Stimulated activated CD8-positive, alpha-beta memory T cell treated with anti-CD3 and anti-CD28 coated beads, Interleukin-12 subunit alpha, Interleukin-12 subunit beta, amount 100 ng/mL, for 24 hours (primary cell): ENCODE results near the gene HEY2.
"Not testable (repeated sequence)": the region's sequence is repeated elsewhere in the genome, so short reads cannot be mapped to it uniquely, and the experiment has no call there.

ENCODE experiments used
- DNase-seq: peaks from one replicate; pipeline ENCODE4 v3.0.0-alpha.2; 2020; ENCODE audit errors: extremely low read depth

HEY2 gene

DNA sequence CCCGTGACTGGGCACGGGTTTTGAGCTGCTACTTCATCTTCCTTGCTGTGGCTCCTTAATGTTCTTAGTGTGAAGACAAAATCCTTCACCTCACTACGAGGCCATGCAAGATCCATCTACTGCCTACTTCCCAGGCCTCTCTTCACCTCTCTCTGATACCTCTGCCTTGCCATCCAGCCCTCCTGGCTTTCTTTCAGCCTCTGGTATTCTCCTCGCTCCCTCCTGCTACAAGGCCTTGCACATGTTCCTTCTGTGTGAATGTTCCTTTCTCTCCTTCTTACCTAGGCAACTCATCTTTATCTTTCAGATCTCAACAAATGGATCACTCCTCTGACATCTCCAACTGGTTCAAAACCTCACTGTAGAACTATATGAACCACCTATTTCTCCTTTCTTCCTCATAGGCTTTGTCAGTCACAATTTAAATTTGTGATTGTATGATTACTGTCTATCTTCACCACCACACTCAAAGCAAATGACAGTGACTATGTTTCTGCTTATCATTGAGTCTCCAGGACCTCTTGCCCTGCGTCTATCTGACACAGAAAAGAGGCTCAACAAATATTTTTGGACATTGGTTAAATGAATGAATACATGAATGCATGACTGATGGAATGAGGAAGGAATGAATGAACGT, 19.8 kb downstream of the HEY2 start:
- DNase-seq, result no peak

DNA sequence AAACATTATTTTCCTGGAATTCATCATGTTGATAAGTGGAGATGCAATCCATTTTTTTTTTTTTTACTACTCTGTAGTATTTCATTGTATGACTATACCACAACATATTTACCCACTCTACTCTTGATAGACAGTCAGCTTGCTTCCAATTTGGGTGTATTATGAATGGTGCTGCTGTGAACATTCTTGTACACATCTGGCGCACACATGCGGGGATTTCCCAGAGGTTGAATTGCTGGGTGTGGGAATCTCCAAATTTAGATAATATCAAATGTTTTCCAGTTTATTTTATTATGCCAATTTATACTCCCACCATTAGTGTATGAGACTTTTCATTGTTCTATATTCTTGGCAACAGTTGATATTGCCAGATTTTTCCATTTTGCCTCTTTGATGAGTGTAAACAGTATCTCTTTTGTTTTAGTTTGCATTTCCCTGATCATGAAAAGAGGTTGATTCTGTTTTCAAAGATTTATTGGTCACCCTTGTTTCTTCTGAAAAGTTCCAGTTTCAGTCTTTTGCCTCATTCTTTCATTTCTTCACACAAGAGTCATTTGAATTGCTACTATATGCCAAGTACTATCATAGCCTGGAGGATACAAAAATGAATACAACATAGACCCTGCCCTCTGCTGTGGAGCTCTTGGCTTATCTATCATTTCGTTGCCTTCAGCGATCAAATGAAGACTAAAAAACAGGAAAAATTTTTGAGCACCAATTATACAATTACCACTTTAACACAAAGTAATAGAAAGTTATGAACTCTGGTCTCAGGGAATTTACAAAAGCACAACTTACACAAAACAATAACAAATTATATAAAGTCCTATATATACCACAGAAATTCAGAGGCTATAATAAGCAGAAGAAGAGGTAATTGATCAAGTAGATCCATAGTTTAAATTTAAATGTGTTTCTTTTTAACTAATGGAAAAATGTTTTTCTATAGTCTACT, 24.2 kb downstream of the HEY2 start:
- no peak for DNase-seq

DNA sequence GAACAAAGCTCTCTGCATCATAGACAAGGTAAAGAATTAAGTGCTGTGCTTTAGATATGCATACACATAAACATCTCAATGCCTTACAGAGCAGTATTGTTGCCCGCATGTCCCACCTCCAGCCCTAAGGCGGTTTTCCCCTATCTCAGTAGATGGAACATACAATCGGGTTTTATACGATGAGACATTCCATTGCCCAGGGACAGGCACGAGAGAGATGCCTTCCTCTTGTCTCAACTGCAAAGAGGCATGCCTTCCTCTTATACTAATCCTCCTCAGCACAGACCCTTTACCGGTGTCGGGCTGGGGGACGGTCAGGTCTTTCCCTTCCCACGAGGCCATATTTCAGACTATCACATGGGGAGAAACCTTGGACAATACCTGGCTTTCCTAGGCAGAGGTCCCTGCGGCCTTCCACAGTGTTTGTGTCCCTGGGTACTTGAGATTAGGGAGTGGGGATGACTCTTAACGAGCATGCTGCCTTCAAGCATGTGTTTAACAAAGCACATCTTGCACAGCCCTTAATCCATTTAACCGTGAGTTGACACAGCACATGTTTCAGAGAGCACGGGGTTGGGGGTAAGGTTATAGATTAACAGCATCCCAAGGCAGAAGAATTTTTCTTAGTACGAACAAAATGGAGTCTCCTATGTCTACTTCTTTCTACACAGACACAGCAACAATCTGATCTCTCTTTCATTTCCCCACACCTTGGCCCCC, 26.8 kb downstream of the HEY2 start:
- DNase-seq, result not testable (repeated sequence)

DNA sequence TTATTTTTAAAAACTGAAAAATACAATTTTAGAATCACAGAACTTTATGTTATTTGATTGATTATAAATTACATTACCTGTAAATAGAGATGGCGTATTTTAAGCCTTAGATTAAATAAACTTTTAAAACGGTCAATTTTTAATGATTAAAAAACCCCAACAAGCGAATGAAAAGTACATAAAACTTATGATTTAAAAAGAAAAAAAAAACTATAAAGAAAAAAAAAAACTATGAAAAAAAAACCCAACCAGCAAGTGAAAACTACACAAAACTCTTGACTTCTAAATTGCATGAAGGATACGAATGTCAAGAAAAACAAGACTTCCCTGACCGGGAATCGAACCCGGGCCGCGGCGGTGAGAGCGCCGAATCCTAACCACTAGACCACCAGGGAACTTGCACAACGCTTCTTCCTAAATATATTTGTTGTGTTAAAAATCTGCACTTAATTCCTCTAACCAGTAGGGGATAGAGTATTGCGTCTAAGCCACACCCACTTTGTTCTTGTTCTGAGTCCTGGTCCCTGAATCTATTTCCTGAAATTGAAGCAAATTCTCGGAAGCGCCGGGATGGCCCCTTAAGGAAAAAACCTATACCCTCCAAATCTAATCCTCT, 30.6 kb downstream of the HEY2 start:
- peak; percentile 57 for DNase-seq

DNA sequence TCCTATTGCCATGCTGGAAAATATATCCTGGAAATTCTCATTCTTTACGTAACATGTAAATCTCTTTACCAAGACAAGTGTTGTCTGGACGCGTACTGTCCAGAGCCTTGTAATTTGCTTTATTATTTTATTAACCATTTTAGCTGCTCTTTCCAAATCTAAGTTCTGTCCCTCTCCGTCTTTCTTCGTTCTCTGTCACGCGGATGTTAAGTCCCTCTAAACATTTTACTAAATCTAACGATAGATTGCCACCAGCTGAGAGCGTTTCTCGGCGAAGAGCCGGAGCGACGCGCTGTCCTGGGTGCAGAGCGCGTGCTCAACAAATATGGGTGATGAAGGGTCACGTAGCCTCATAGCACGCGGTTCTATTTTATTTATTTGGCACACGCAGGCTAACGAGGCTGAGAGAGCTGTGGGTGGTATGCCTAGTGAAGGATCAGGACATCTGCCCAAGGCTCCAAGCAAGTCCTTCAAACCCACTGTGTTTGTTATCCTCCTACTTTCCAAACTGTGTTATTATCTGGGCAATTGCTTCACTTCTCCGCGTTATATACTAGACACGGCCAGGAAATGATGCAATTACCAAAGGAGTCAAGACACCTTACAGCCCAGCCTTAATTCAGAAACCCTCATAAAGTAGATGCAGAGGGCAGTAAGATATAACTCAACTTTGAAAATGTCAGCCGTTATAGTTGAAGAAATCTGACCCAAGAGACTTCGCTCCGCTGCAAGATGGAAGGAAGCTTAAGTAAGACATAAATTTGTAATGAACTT, 31.3 kb downstream of the HEY2 start:
- no peak for DNase-seq

DNA sequence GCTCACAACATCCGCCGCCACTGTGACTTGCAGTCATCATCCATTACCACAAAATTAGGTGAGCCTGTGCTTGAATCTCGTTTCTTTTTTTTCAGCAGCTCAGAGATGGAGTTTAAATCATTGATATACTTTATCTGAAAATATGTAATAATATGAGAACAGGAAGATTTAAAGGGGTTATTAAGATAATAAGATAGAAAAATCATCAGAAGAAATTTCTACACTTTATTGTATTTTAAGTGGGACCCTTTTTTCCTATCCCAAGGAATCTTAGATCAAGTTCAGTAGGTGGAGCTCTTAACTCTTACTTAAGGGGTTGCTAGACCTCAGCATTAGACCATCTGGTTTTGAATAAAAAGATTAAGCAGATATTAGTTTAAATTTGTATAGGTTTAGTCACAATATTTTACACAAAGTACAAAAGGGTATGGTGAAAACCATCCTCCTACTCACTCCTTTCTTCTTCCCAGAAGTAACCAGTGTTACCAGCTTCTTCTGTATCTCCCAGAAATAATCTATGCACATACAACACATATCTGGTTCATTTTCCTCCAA, 32.0 kb downstream of the HEY2 start:
- DNase-seq, result no peak

DNA sequence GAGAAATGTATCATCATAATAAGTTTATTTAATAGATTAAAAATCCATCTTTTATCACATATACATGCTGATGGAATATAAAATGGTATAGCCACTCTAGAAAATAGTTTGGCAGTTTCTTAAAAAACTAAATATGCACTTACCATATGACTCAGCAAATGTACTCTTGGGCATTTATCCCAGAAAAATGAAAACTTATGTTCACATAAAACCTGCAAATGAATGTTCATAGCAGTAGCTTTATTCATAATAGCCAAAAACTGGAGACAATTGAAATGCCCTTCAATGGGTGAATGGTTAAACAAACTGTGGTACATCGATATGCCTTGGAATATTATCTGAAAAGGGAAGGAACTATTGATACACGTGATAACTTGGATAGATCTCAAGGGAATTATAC, 34.9 kb downstream of the HEY2 start:
- DNase-seq, result no peak

DNA sequence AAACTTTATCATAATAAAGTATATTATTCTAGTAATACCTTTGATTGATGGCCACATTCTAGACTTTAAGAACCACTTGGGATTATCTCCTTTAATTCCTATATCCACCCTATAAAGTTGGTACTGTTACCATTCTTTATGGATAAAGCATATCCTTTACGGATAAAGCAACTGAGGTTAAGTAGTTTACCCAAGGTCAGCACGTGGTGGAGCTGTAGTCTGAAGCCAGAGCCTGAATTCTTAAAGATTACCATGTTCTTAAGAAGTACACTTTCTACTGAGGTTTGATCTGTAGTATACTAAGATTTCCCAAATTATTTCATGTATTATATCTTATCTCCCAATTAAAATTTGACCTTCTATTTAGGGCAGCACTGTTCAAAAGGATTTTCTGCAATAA, 38.4 kb downstream of the HEY2 start:
- DNase-seq, result no peak

DNA sequence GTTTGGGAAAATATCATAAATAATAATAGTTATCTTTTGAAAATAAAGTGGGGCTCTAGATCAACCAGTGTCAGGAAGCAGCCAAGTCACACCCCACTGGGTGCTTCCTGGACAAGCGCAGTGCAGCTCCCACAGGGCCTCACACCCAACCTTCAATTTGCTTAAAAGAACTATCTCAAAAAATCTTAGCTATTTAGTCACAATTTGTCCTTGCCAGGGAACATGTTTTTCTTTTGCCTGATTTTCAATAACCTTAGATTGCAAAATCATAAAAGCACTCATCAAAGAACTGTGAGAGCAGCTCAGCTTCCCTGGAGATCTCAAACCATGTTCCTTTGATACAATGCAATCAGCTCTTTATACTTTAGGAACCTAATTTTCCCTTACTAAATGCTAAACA, 39.7 kb downstream of the HEY2 start:
- DNase-seq, result no peak

DNA sequence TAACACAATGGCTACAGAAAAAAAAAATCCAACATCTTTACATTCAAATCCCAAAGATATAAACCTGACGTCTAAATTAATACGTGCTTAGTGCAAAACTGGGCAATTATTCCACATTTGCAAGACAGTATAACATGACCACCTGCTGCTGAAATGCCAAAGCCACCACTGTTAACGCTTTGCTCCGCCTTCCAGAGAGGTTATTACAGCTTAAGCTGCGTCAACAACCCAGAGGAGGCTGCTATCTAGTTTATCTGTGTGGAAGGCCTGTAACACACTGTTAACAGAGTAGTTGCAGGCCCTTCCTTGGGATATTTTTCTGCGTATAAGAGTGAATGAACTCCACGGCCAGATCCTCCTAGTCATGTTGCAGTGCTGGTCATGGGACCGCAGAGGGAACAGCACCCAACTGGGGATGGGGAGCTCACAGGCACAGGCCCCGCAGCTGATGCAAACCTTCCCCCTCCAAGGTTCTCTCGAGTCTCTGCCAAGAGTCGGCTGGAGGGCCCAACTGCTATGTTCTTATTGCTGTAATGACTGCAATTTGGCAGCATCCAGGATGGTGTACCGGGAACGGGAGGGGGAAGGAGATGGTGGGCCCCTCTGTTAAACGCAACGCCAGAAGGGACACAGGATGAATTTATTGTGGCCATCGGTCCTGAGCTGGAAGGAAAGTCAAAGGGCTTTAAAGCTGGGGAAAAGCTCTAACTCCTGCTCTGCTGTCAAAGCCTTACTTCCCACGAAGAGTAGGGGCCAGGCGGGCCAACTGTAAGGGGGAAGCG, 40.3 kb downstream of the HEY2 start:
- no peak for DNase-seq

DNA sequence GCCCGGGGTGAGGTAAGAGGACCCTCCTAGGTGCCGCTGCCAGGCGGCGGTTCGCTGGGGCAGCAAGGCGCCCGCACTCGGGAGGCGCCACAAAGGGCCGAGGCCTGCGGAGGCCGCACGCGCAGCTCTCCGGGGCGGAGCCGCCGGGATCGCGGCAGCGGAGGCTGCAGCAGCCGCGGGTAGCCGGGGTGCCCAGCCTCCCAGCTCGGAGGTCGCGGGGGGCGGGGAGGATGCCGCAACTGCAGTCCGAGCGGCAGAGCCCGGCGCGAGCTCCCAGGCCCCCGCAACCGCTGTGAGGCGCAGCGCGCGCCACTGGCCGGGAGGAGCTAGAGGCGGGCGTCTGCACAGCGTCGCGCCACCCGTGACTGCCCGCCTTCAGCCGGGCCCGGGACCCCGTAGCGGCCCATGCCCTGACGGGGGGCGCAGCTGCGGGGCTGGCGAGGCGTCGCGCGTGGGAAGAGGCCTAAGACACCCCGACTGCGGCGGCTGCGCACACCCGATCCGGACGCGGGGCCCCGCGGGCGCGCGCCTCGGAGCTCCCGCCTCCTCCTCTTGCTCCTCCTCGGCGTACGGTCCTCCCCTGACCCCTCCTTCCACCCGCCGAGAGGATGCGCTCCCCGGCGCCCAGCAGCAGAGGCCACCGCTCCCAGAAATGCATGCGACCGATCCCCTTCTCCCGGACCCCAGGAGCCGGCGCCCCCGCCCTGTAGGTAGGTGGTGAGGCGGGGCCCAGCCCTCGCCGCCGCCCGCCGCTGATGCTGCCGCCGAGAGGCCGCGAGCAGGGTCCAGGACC, 41.1 kb downstream of the HEY2 start, which contains the start of gene NCOA7:
Gene NCOA7, plus strand, starts transcription at position 603 of the 793 bp plus-strand sequence. CDS start 24,395 bp downstream, outside the sequence.
- peak; percentile 55 for DNase-seq

DNA sequence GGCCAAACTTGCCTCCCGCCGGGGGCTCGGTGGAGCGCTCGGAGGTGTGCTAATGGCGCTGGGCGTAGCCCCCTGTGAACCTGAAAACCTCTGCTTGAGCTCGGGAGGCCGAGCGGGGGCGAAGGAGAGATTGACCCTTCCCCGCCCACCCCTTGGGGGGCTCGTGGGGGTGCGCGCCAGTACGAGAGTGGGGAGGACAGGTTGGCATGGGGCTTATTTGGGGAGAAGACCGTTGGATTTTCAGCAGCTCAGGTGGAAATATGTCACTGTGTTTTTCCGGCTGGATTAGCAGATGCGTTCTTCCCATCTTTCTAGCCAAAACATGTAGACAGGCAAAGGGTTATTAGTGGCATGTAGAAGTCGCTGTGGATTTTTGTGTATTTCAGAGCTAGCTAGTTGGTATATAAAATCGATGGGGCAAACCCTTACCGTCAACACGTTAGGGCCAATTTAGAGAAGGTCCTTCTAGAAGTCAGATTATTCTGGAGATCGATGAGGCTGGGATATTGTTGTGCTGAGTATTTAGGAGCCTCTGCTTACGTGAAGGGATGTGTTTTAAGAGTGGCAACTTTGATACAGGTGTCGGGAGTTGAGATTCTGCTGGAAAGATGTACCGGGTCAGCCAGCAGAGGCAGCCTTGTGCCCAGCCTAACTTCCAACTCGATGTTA, 41.9 kb downstream of the HEY2 start:
- DNase-seq, result no peak

DNA sequence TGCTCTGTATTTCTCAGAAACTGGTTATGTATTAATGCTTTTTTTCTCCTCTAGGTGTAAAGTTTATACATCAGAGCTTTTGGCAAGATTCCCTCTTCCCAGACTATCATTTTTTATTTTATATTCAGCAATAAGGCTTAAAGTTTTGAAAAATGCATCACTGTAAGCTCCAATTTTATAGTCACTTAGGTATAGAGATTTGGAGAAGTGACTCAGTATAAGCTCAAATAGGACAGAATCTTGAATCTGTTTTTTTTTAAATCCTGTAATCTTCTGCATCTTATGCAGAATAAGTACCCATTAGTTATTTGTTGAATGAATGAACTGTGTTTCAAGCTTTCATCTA, 42.4 kb downstream of the HEY2 start:
- DNase-seq, result no peak

DNA sequence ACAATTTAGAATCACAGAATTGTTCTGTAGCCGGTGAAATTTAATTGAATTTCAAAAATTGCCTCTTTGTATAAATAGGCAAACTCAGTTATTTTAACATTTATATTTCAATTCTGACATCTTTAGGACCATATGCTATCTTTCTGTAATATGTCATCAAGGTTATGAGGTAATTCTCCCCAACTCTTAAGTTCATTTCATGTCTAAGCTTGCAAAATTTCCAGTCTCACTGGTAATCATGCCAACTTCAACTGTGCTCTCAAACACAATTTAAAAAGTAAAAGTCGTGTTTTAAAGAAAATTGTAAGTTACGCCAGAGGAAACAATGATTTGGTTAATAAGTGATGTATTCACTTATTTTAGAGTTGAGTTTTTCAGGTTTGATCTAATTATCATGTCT, 42.7 kb downstream of the HEY2 start:
- DNase-seq, result no peak

DNA sequence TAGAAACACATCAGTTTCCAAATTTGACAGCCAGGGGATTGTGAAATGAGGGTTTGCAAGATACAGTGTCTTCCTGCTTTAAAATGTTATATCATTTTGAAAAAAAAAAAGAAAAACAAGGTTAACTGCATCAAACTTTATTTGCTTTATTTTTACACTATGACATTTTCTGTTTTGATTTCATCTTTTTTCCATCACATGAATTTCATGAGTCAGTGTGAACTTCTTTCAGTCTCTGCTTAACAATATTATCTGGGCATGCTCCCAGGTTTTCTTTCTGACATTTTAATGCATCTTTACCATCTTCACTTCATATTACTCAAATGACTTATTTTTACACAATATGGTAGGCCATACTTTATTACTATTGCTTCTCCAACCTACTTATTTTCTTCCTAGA, 43.2 kb downstream of the HEY2 start:
- no peak for DNase-seq

DNA sequence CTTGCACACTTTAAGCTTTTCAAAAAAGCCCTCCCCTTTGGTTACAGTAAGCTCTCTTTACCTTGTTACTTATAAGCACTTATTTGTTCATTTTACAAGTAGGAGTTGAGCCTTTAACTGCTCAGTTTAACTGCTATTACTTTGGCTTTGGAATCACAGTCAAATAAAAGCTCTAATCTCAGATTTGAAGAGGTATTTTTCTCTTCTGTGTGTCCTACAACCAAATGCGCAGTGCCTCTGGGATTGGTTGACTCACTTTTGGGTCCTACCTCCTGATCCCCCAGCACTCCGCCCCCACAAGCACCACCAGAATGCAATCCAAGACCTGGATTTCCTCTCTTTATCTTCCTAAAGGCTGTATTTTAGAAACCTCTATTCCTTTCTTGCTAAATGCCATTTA, 43.8 kb downstream of the HEY2 start:
- DNase-seq, result no peak

DNA sequence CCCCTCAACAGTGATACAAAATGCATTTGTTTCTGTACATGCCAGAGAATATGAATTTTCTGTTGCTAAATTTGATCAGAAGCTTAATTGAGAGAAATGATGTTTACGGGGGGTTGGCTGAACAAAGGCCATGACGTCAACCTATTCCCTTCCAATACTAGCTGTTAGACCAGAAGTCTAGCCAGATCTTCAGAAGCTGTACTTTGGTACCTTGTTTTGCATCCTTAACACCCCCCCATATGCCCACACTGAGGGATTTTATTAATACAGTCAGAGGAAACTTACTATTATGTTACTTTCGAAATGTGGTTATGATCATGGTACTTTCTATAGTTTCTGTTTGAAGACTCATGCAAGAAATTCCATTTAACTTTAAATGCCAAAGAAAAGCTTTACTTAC, 44.4 kb downstream of the HEY2 start:
- no peak for DNase-seq

DNA sequence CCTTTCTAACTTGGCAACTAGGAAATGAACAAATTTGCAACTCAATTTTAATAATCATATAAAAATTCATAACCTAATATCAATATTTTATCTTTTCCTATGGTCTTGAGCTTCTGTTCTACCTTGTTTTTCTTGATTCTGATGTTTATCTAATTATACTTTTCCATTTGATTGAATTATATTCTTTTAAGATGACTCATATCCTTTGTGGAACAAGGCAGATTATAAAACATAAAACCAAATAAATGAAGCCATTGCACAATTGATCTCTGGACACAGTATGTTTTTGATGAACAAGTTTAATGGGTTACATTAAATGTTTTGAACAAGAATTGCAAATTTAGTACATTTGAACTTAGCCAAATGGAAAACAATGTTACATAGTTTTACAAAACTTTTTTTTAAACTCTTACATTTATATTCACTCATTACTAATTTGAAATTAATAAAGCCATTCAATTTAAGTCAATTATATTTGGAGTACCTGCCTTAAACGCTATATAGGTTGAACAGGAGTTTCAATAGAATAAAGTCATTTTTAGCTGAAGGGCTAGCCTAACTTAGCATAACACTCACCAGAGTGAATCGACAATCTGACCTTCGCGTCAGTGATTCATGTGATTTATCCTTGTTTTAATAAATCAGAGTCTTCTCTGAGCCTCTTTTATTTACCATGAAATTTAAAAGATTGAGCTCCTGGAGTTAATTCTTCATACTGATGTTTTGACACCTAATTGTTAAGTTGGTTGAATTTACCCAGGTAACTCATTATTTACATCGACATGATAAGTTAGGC, 45.1 kb downstream of the HEY2 start:
- DNase-seq, result no peak
